ENCODE measurements around the gene ZDHHC12.

The ZDHHC12 gene, protein sequence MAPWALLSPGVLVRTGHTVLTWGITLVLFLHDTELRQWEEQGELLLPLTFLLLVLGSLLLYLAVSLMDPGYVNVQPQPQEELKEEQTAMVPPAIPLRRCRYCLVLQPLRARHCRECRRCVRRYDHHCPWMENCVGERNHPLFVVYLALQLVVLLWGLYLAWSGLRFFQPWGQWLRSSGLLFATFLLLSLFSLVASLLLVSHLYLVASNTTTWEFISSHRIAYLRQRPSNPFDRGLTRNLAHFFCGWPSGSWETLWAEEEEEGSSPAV

DNA sequence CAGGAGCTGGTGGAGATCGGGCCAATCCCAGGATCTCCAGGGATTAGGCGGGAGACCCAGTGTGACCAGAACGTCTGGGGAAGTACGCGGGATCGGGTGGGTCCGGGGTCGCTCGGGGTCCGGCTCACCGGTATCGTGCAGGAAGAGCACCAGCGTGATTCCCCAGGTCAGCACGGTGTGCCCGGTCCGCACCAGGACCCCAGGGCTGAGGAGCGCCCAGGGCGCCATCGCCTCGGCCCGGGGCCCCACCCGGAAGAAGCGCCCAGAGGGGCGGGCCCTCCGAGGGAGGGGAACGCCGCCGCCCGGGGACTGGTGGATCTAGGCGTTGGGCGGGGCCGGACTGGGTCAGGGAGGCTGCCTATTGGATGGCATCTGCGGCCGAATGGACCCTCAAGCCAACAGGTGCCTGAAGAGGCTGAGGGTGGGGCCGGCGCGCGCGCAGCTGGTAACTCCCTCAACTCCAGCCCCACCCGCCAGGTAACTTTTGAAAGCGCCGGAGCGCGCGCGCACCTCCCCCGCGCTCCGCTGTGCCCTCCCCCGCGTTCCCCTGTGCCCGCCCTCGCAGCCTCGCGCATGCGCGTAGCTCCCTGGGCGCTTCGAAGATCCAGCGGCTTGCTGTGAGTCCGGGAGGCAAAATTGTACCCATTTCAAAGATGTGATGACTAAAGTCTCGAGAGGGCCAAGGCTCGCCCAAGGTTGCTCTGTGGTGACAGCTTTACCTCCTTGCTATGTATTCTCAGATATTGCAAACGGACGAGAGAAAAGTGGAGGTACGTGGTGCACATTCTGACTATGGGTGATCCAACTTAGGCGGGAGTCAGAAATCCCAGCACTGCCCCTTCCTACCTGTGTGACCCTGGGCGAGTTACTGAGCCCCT is at the start of gene ZDHHC12:
ZDHHC12 (minus strand) TSS at position 262 of the 878 bp plus-strand sequence; CDS start at position 228, 34 bp downstream.
- DNase-seq, result peak; percentile 98

- DNase-seq, result no peak
These were observed 49.1 kb upstream of the ZDHHC12 start for GRCh38 chr9:128773049-128773448.

GRCh38 chr9:128771745-128772519 is 48.0 kb upstream of the ZDHHC12 start, which contains the start of gene ZER1:
Gene ZER1, minus strand, starts transcription at chr9:128771927. Its CDS starts 16,362 bp downstream, at chr9:128755565.
- peak; percentile 93 for DNase-seq

DNA sequence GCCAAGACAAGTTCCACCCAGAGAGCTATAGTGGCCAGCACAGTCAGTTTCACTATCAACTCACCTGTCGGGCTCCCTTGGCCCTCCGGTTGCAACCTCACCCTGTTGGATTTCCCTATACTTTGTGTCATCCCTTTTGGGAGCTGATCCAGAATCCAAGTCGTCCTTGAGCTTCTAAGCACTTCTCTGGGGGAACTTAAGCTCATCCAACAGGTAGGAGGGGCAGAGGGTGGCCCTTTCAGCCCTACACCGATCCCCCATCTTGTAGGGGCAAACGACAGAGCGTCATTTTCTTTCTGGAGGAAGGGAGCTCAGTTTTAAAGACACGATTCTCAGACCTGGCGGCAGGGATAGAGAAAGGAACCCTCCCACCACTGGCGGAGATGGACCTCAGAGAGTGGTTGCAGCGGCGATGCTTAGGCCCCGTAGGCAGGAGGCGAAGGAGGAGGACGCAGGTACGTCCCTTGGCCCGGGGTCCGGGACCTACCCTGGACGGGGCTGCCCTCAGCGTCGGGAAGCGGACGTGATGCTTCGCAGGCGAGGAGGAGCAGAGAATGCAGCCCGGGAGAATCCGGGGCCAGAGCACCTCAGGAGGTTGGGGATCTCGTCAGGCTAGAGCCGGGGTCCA is 47.3 kb upstream of the ZDHHC12 start:
- no peak for DNase-seq

DNA sequence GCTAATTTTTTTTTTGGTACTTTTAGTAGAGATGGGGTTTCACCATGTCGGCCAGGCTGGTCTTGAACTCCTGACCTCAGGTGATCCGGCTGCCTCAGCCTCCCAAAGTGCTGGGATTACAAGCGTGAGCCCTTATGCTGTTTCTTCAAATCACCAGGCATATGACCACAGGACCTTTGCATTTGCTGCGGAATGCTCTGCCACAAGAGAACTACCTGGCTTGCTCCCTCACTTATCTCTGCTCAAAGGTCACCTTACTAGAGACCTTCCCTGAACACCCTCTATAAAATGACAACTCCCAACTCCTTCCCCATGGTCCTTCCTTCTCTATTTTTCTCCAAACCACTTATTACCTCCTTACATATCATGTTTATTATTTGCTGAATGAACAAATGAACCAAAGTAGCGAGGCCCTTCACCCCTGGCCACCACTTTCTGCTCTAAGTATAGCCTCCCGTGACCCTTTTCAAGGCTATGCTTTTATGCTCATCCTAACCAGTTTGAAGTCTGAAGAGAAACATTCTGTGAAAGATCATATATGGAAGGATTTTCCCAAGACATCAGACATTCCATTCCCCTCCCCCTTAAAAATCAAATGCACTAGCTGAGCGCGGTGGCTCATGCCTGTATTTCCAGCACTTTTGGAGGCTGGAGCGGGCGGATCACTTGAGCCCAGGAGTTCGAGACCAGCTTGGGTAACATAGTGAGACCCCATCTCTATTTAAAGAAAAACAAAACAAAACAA is 46.5 kb upstream of the ZDHHC12 start:
- no peak for DNase-seq

DNA sequence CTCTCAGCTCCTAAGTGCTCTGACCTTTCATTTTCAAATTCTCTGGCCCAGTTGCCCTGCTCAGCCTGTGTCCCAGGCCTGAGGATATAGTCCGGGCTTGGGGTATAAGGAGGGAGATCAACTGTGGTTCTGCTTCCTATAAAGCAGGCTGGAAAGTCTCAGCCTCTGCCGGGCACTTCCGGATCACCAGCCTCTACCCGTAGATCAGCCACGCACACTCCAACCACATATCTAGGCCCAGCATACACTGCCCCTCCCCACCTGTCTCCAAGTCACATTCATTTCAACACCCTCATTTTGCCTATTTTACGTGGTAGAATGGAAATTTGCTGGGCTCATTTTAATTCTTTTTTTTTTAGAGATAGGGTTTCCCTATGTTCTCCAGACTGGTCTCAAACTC is 44.7 kb upstream of the ZDHHC12 start:
- no peak for DNase-seq

DNA sequence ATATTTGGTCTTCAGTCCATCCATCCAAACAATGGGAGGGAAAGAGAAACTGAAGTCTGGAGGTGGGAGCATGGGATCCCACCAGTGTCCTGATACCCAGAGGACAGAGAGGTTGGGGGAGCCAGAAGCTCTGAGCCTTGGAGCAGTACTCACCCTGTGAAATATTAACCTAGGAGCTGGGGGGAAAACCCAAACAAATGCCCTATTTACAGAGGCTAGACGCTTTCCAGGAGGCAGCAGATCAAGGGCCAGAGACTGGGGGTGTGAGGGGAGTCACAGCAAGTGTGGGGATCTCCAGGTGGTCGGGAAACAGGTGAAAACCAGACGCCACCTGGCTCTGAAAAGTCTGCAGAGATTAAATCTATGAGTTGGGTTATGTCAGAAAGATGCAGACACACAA is 41.6 kb upstream of the ZDHHC12 start:
- no peak for DNase-seq

DNA sequence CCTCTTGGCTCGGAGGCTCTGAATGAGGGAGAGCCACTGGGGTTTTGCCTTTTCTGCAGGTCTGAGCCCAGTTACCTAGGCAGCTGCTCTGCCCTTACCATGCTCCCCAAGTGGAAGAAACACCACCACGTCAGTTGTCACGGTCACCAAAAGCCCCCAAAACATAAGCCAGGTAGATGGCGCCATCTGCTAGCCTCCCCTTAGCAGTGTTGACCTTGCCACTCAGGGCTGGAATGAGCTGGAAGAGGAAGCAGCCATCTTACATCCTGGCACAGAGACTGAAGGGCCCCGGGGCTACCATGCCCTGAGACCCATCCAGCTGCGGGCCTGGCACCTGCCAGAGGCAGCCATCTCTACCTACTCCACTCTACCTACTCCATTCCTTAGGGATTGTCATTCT is 40.4 kb upstream of the ZDHHC12 start:
- DNase-seq, result no peak

- DNase-seq, result no peak
These were observed 38.9 kb upstream of the ZDHHC12 start for GRCh38 chr9:128762671-128763449.

DNA sequence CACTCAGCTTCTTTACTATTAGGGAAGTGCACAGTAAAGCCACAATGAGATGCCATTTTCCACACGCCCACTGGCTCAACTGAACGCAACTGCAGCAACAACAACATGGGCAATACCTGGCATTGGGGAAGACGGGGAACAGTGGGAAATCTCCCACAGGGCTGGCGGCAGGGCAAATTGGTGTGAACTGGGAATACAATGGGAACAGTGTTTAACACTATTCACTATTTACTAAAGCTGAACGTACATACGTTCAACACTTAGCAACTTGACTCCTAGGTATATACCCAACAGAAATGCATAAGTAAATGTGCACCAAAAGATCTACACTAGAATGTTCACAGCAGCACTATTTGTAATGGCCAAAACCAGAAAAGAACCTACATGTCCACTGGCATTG is 33.7 kb upstream of the ZDHHC12 start:
- no peak for DNase-seq

DNA sequence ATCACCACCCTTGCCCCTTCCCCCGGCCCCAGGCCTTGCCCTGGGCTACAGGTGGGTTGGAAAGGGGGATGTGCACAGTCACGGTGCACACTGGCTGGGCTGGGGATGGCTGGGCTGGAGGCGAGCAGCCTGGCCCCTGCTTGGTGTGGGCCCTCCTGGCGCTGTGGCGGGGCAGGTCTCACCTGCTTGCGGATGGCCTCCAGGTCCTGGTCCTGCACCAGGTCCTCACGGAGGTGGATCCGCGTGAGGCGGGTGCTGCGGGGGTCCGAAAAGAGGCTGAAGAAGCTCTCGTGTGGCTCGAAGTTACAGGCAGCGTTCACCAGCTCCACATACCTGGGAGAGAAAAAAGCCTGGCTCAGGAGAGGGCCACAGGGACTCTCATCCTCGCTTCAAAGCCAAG is 29.7 kb upstream of the ZDHHC12 start:
- no peak for DNase-seq

DNA sequence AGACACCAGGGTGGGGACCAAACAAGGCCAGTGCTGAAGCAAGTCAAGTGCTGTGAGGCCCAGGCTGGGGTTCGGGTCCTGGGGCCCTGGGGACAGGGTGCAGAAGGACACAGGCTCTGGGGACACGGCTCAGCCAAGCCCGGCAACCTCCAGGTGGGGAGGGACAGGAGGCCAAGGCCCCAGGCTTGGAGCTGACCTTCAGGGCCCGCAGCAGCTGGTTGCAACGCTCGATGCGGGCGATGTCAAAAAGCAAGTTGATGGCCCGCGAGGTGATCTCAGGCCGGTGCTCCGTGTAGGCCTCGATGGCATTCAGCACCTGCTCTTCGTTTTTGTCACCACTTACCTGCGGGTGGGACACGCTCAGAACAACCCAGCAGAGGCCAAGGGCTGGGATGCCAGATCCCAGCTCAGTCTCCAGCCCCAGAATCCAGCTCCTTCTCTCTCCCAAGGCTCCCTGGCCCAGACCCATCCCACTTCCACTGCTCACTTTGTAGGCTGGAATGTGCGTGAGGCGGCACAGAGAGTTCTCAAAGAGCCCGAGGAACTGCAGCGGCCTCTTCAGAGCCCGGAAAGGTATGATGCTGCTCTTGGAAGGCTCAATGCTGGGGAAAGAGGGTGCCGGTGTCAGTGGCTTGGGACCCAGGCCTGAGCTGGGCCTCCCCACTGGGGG is 27.1 kb upstream of the ZDHHC12 start:
- no peak for DNase-seq

DNA sequence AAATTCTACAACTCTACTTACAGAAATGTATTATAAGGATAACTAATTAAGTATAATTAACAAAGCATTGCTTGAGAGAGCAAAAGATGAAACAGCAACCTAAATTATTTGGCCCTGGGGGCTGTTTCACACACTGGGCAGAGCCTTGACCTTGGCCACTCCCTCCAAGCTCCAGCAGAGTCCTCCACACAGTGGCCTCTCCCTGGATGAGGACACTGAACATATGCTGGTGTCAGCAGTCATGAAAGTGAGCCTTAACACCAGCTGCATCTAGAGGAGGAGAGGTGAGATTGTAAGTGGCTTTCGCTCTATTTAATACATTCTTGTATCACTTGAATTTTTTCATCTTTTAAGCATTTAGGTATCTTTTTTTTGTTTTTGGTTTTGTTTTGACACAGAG is 23.3 kb upstream of the ZDHHC12 start:
- DNase-seq, result no peak

DNA sequence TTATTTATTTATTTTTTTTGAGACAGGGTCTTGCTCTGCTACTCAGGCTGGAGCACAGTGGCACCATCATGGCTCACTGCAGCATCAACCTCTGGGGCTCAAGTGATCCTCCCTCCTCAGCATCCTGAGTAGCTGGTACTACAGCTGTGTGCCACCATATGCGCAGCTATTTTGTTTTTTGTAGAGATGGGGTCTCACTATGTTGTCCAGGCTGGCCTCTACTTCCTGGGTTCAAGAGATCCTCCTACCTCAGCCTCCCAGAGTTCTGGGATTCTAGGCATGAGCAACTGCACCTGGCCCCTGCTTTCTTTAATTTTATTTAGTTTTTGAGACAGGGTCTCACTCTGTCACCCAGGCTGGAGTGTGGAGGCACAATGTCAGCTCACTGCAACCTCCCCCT is 19.5 kb upstream of the ZDHHC12 start:
- DNase-seq, result no peak

- no peak for DNase-seq
These were observed 18.5 kb upstream of the ZDHHC12 start for GRCh38 chr9:128742401-128742800.

DNA sequence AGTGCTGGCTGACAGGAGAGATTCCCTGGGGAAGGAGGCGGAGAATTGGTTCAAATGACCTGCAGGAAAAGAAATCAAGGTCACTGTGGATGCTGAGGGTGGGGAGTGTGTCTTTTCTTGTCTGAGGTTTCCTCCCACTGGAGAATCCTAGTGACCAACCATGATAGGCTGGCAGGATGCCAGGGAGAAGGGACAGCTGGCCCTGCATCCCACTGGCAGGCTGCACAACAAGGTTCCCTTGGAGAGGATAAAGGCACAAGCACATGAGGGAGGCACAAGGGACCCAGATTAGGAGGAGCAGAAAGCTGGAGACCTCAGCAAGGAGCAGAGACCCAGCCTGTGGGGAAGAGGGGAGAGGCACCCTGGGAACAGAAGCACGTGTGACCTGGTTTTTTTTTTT is 11.4 kb upstream of the ZDHHC12 start:
- DNase-seq, result no peak

DNA sequence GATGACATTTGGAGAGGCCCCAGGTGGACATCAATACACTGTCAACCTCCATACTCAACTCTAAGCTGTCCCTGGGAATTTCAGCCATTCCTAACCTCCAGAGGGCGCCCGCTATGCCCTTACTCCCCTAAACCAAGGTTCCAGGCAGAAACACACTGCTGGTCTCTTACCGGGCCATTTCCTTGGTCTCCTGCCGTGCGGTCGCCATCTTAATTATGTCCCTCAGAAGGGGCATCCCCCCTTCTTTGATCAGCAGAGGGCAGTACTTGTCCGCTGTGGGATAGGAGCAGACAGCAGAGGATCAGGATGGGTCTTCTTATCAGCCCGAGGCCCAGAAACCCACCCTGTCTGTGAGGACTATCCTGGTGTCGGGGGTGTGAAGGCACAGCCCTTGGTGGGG is 9.3 kb upstream of the ZDHHC12 start:
- no peak for DNase-seq

GRCh38 chr9:128732576-128732975 is 8.6 kb upstream of the ZDHHC12 start:
- DNase-seq, result no peak

DNA sequence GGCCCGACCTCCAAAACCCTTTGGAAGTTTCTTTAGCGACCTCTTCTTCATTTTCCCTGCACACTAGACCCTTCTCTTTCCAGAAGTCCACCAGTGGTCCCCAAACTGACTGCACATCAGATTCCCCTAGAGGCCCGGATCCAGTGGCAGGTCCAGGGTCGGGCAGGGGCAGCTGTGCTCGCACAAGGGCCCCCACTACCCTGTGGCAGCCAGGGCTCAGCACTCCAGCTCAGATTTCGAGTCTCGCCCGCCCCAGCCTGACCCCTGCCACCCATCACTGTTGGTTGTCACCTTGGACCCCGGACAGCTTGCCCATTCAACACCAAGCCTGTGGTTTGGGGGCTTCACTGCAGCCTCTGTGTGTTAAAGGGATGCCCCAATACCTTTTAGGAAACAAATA is 7.8 kb upstream of the ZDHHC12 start:
- no peak for DNase-seq

DNA sequence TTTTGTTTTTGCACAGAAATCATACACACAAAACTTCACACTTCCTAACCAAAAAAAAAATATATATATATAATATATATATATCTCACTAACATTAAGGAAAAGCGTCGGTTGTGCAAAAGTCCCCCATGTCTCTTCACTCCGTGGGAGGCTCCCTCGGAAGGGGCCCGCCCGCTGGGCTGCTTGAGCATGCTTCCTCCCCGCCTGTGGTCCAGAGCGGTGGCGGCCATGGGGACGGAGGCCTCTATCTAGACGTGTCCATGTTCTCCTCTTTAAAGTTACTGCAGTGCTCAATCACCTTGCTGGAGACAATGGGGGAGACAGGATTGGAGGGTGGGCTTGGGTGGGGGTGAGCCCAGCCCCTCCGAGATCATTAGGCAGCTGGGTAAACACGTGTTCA is 7.2 kb upstream of the ZDHHC12 start:
- no peak for DNase-seq

Data from NCI-H2029 (cell line).